ENCODE measurements around the gene CCDC149.

The CCDC149 gene

GRCh38 chr4:24791043-24791442 is 121.8 kb downstream of the CCDC149 start:
- Histone ChIP-seq H4K20me1 (ENCODE audit: insufficient read depth, low read length) (no peaks in the 10 kb centered on the region), H3K79me2 (ENCODE audit: insufficient read depth, low read length) (no peaks in the 10 kb centered on the region), H3K27me3 (ENCODE audit: insufficient read depth, low read length, poor library complexity) (no peaks in the 10 kb centered on the region), H3K4me1 (ENCODE audit: insufficient read depth, low read length) (no peaks in the 10 kb centered on the region), H2AFZ (ENCODE audit: low read depth, low read length) (no peak overlapping the region), H3K9ac (ENCODE audit: low read depth, low read length) (no peak overlapping the region), H3K4me3 (ENCODE audit: low read depth in 1 of 2, low read length in 2 of 2) (no peak overlapping the region), H3K36me3 (ENCODE audit: insufficient read depth, low read length) (no peaks in the 10 kb centered on the region), H3K4me2 (ENCODE audit: insufficient read depth, low read length) (no peak overlapping the region), H3K27ac (ENCODE audit: low read length) (no peak overlapping the region), H3K9me3 (ENCODE audit: insufficient read depth, low read length, severe bottlenecking) (no peaks in the 10 kb centered on the region)
- ATAC-seq (ENCODE audit: insufficient read depth, low read depth) (no peak), DNase-seq (no peak)
- TF ChIP-seq CTCF (IDR thresholded peaks at IDR 0.05; ENCODE audit: borderline replicate concordance, extremely low read depth, low read length, poor library complexity, severe bottlenecking) = no peak
- no peak for TF ChIP-seq EZH2 (IDR thresholded peaks at IDR 0.05; ENCODE audit: borderline replicate concordance, low read depth, low read length, severe bottlenecking)

GRCh38 chr4:24783506-24783905 is 129.3 kb downstream of the CCDC149 start:
- no peak overlapping the region for H3K4me2 ChIP-seq (ENCODE audit: insufficient read depth, low read length)
- H3K79me2 ChIP-seq (ENCODE audit: insufficient read depth, low read length) = no peaks in the 10 kb centered on the region
- TF ChIP-seq EZH2 (IDR thresholded peaks at IDR 0.05; ENCODE audit: borderline replicate concordance, low read depth, low read length, severe bottlenecking) (no peak), CTCF (IDR thresholded peaks at IDR 0.05; ENCODE audit: borderline replicate concordance, extremely low read depth, low read length, poor library complexity, severe bottlenecking) (no peak)
- no peak overlapping the region for H3K4me3 ChIP-seq (ENCODE audit: low read depth in 1 of 2, low read length in 2 of 2)
- DNase-seq (no peak), ATAC-seq (ENCODE audit: insufficient read depth, low read depth) (no peak)
- H3K4me1 ChIP-seq (ENCODE audit: insufficient read depth, low read length) = no peaks in the 10 kb centered on the region
- no peak overlapping the region for H3K9ac ChIP-seq (ENCODE audit: low read depth, low read length)
- H2AFZ ChIP-seq (ENCODE audit: low read depth, low read length) = no peak overlapping the region
- H4K20me1 ChIP-seq (ENCODE audit: insufficient read depth, low read length) = no peaks in the 10 kb centered on the region
- H3K27ac ChIP-seq (ENCODE audit: low read length) = no peak overlapping the region
- H3K9me3 ChIP-seq (ENCODE audit: insufficient read depth, low read length, severe bottlenecking) = no peaks in the 10 kb centered on the region
- H3K36me3 ChIP-seq (ENCODE audit: insufficient read depth, low read length) = no peaks in the 10 kb centered on the region
- H3K27me3 ChIP-seq (ENCODE audit: insufficient read depth, low read length, poor library complexity) = no peaks in the 10 kb centered on the region

- TF ChIP-seq CTCF (IDR thresholded peaks at IDR 0.05; ENCODE audit: borderline replicate concordance, extremely low read depth, low read length, poor library complexity, severe bottlenecking) (no peak), EZH2 (IDR thresholded peaks at IDR 0.05; ENCODE audit: borderline replicate concordance, low read depth, low read length, severe bottlenecking) (no peak)
- no peak for DNase-seq
- no peaks in the 10 kb centered on the region for H3K27me3 ChIP-seq (ENCODE audit: insufficient read depth, low read length, poor library complexity)
- H3K36me3 ChIP-seq (ENCODE audit: insufficient read depth, low read length) = no peaks in the 10 kb centered on the region
- H2AFZ ChIP-seq (ENCODE audit: low read depth, low read length) = no peak overlapping the region
- H3K4me2 ChIP-seq (ENCODE audit: insufficient read depth, low read length) = no peak overlapping the region
- H3K9me3 ChIP-seq (ENCODE audit: insufficient read depth, low read length, severe bottlenecking) = no peaks in the 10 kb centered on the region
- no peak overlapping the region for H3K4me3 ChIP-seq (ENCODE audit: low read depth in 1 of 2, low read length in 2 of 2)
- ATAC-seq (ENCODE audit: insufficient read depth, low read depth) = no peak
- no peaks in the 10 kb centered on the region for H4K20me1 ChIP-seq (ENCODE audit: insufficient read depth, low read length)
- H3K9ac ChIP-seq (ENCODE audit: low read depth, low read length) = no peak overlapping the region
- H3K27ac ChIP-seq (ENCODE audit: low read length) = no peak overlapping the region
- H3K4me1 ChIP-seq (ENCODE audit: insufficient read depth, low read length) = no peaks in the 10 kb centered on the region
- H3K79me2 ChIP-seq (ENCODE audit: insufficient read depth, low read length) = no peaks in the 10 kb centered on the region
Measured at GRCh38 chr4:24781999-24782745, 130.7 kb downstream of the CCDC149 start.

Data from DND-41 (cell line).